CD14-positive monocyte (primary cell): ENCODE data around the gene TFEC. TPM values are rescaled to one million over a fixed set of nuclear protein-coding genes. Genes with fewer than 3 reads are reported as not detected.
A peak's percentile ranks its signal among the peaks of the same experiment; 100 is the strongest.

Experiments used
- DNase-seq, 3 donors: peaks; one replicate each; pipeline ENCODE4 v3.0.0-alpha.2; 2011 to 2022
- H2AFZ ChIP-seq: 2 replicates; pipeline ENCODE4 v1.6.0; 2012; ENCODE audit warnings: mild to moderate bottlenecking, low read depth, low read length, inconsistent platforms; ENCODE audit not compliant: insufficient read depth, poor library complexity, severe bottlenecking
- H3K27ac ChIP-seq, 2 donors: 1 replicate in 1 of 2; 2 replicates in 1 of 2; pipeline ENCODE4 v1.5.1; 2012 to 2013; ENCODE audit warnings: low read length in 2 of 2, control low read depth in 1 of 2, inconsistent platforms in 1 of 2, low read depth in 1 of 2, mild to moderate bottlenecking in 1 of 2
- H3K27me3 ChIP-seq, 2 donors: one replicate each; pipeline versions ENCODE4 v1.6.0 to v1.6.1; 2011 to 2013; ENCODE audit warnings: low read length in 2 of 2; ENCODE audit not compliant: control insufficient read depth in 2 of 2, insufficient read depth in 2 of 2
- H3K36me3 ChIP-seq, 2 donors: replicated peaks in 1 of 2; 1 replicate in 1 of 2; 2 replicates in 1 of 2; pipeline versions ENCODE4 v1.5.1 to v1.6.1; 2012 to 2013; ENCODE audit warnings: low read length in 2 of 2, control low read depth in 1 of 2, inconsistent platforms in 1 of 2, mild to moderate bottlenecking in 1 of 2; ENCODE audit not compliant: insufficient read depth in 2 of 2, control insufficient read depth in 1 of 2
- H3K4me1 ChIP-seq, 2 donors: 1 replicate in 1 of 2; 2 replicates in 1 of 2; pipeline versions ENCODE4 v1.5.1 to v1.6.1; 2012 to 2013; ENCODE audit warnings: low read length in 2 of 2, control low read depth in 1 of 2, inconsistent platforms in 1 of 2, mild to moderate bottlenecking in 1 of 2, moderate library complexity in 1 of 2; ENCODE audit not compliant: insufficient read depth in 2 of 2, control insufficient read depth in 1 of 2
- H3K4me2 ChIP-seq: replicated peaks from 2 replicates; pipeline ENCODE3; 2012; ENCODE audit warnings: low read length, moderate library complexity, mild to moderate bottlenecking; ENCODE audit not compliant: poor library complexity, severe bottlenecking; ENCODE audit errors: extremely low read depth
- H3K4me3 ChIP-seq, 3 experiments: fragments of 200-600 bp in 1 of 3; sonication (generic) in 1 of 3; replicated peaks in 1 of 3; 1 replicate in 2 of 3; 2 replicates in 1 of 3; pipeline ENCODE4 v1.5.1; 2011 to 2013; ENCODE audit warnings: low read length in 3 of 3, mild to moderate bottlenecking in 3 of 3, control low read depth in 2 of 3, low read depth in 2 of 3, inconsistent platforms in 1 of 3, moderate library complexity in 1 of 3
- H3K79me2 ChIP-seq: 2 replicates; pipeline ENCODE4 v1.6.0; 2012; ENCODE audit warnings: mild to moderate bottlenecking, control low read depth, inconsistent platforms, low read length, moderate library complexity; ENCODE audit not compliant: insufficient read depth
- H3K9ac ChIP-seq: 2 replicates; pipeline ENCODE4 v1.6.0; 2017; ENCODE audit warnings: low read length, mild to moderate bottlenecking; ENCODE audit not compliant: insufficient read depth, poor library complexity, severe bottlenecking
- H3K9me3 ChIP-seq, 2 donors: replicated peaks in 1 of 2; 1 replicate in 1 of 2; 2 replicates in 1 of 2; pipeline versions ENCODE4 v1.5.1 to v1.6.1; 2012 to 2013; ENCODE audit warnings: low read length in 2 of 2, control low read depth in 1 of 2; ENCODE audit not compliant: control insufficient read depth in 1 of 2, insufficient read depth in 1 of 2
- H4K20me1 ChIP-seq: 2 replicates; pipeline ENCODE4 v1.6.0; 2012; ENCODE audit warnings: mild to moderate bottlenecking, low read length, control low read depth, moderate library complexity; ENCODE audit not compliant: insufficient read depth
- H3K27ac Mint-ChIP-seq, 7 donors: one replicate each; pipeline ENCODE4 v1.8.0; 2020; ENCODE audit warnings: mild to moderate bottlenecking in 7 of 7, mixed read lengths in 7 of 7, moderate library complexity in 6 of 7, inconsistent platforms in 2 of 7
- H3K27me3 Mint-ChIP-seq, 3 donors: one replicate each; pipeline ENCODE4 v1.8.0; 2021 to 2022; ENCODE audit warnings: low read depth in 3 of 3, mild to moderate bottlenecking in 3 of 3, mixed read lengths in 3 of 3, moderate library complexity in 3 of 3, inconsistent platforms in 1 of 3
- H3K36me3 Mint-ChIP-seq, 2 donors: one replicate each; pipeline ENCODE4 v1.8.0; 2020; ENCODE audit warnings: mixed read lengths in 2 of 2, inconsistent platforms in 1 of 2, mild to moderate bottlenecking in 1 of 2
- H3K4me1 Mint-ChIP-seq: one replicate; pipeline ENCODE4 v1.8.0; 2020; ENCODE audit warnings: mild to moderate bottlenecking, mixed read lengths
- H3K4me3 Mint-ChIP-seq, 2 donors: one replicate each; pipeline ENCODE4 v1.8.0; 2020; ENCODE audit warnings: mild to moderate bottlenecking in 2 of 2, mixed read lengths in 2 of 2, moderate library complexity in 1 of 2
- H3K9me3 Mint-ChIP-seq, 7 donors: one replicate each; pipeline ENCODE4 v1.8.0; 2020 to 2022; ENCODE audit warnings: mixed read lengths in 7 of 7, mild to moderate bottlenecking in 6 of 7, moderate library complexity in 6 of 7, inconsistent platforms in 2 of 7
- intact Hi-C, 2 donors: fragments of 100-400 bp; cut with micrococcal nuclease; formaldehyde crosslinking; loops; one replicate each; pipeline versions ENCODE4 v1.15.0 to v1.15.1; 2023
- polyA plus RNA-seq, 3 donors: library from polyadenylated mRNA; depleted of rRNA in 1 of 3; unstranded in 2 of 3; stranded (reverse) in 1 of 3; fragments of 300-500 nt in 2 of 3; fragments of >200 nt in 1 of 3; fragmentation: Illumina TruSeq in 2 of 3; gene quantifications; 1 replicate in 2 of 3; 2 replicates in 1 of 3; pipeline ENCODE4 v1.2.3, GENCODE V29; 2012 to 2021
- TF ChIP-seq, protein P1 (sequence below): fragments of 200-600 bp; IDR thresholded peaks from one replicate; pipeline ENCODE4 v1.8.0; 2022; ENCODE audit warnings: antibody characterized with exemption, mild to moderate bottlenecking

The TFEC gene
- polyA plus RNA-seq, 3 donors = 13.3 to 55.9 (median 17.4) TPM

DNA sequence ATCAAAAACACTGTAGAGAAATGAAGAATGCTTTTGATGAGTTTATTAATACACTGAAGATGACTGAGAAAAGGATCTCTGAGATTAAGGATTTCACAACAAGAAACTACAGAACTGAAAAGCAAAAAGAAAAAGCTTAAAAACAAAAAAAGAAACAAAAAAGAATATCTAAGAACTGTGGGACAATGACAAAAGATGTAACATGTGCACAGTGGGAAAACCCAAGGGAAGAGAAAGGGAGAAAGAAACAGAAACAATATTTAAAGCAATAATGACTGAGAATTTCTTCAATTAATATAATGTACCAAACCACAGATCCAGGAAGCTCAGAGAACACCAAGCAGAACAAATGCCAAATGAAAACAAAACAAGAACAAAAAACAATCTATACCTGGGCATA, 42.2 kb downstream of the TFEC start:
- H3K27ac Mint-ChIP-seq = peak overlapping the region in 6 of 7 donors; percentile 40 to 89 (median 70)

DNA sequence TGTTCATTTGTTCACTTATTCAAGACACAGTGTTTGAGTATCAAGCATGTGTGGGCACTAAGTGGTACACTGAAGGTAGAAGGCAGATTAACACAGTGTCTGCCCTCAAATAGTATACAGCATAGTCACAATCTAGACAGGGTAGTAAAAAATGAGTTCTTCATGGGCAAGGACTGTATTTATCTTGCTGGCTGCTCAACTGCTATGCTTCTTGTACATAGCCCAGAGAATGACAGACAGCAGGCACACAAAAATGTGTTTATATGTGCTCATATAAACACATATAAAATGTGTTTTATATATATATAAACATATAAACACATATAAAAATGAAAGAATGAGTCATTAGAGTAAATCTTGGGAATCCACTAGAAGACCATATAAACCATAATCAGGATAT, 43.1 kb downstream of the TFEC start:
- H3K9me3 ChIP-seq = no peaks in the 10 kb centered on the region
- H3K4me2 ChIP-seq = no peak overlapping the region
- intact Hi-C loops = no loop called here
- H3K9me3 Mint-ChIP-seq = peaks cover 0 to 2% (median 0%) of the 10 kb centered on the region in 7 donors
- peaks cover under 1 to 5% of the 10 kb centered on the region in 2 donors for H3K36me3 ChIP-seq
- no peak overlapping the region for H3K4me3 Mint-ChIP-seq
- TF ChIP-seq, protein P1, sequence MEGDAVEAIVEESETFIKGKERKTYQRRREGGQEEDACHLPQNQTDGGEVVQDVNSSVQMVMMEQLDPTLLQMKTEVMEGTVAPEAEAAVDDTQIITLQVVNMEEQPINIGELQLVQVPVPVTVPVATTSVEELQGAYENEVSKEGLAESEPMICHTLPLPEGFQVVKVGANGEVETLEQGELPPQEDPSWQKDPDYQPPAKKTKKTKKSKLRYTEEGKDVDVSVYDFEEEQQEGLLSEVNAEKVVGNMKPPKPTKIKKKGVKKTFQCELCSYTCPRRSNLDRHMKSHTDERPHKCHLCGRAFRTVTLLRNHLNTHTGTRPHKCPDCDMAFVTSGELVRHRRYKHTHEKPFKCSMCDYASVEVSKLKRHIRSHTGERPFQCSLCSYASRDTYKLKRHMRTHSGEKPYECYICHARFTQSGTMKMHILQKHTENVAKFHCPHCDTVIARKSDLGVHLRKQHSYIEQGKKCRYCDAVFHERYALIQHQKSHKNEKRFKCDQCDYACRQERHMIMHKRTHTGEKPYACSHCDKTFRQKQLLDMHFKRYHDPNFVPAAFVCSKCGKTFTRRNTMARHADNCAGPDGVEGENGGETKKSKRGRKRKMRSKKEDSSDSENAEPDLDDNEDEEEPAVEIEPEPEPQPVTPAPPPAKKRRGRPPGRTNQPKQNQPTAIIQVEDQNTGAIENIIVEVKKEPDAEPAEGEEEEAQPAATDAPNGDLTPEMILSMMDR = no peak
- peaks cover 79% of the 10 kb centered on the region for H4K20me1 ChIP-seq
- peaks cover 96% of the 10 kb centered on the region for H3K79me2 ChIP-seq
- H3K27ac ChIP-seq = peak overlapping the region in 1 of 2 donors; percentile 42
- H3K27me3 Mint-ChIP-seq = no peaks in the 10 kb centered on the region
- H3K4me1 ChIP-seq = peaks cover 7 to 42% of the 10 kb centered on the region in 2 donors
- peaks cover 68% of the 10 kb centered on the region for H3K4me1 Mint-ChIP-seq
- DNase-seq = no peak
- H3K9ac ChIP-seq = no peak overlapping the region
- peak overlapping the region in 1 of 7 donors; percentile 67 for H3K27ac Mint-ChIP-seq
- H3K36me3 Mint-ChIP-seq = peaks cover 5 to 6% of the 10 kb centered on the region in 2 donors
- H2AFZ ChIP-seq = no peak overlapping the region
- no peak overlapping the region for H3K4me3 ChIP-seq
- H3K27me3 ChIP-seq = no peaks in the 10 kb centered on the region

More for the DNA sequence above, 42.2 kb downstream of the TFEC start:
- Mint-ChIP-seq H3K9me3 (peaks cover 0 to 2% (median 0%) of the 10 kb centered on the region in 7 donors), H3K4me1 (peaks cover 72% of the 10 kb centered on the region), H3K4me3 (no peak overlapping the region), H3K27me3 (no peaks in the 10 kb centered on the region), H3K36me3 (peaks cover 5% of the 10 kb centered on the region in 2 donors)
- Histone ChIP-seq H3K36me3 (peaks cover 0 to under 1% of the 10 kb centered on the region in 2 donors), H3K27me3 (no peaks in the 10 kb centered on the region), H3K27ac (peak overlapping the region in 1 of 2 donors; percentile 42), H3K4me1 (peaks cover 7 to 42% of the 10 kb centered on the region in 2 donors), H3K79me2 (peaks cover 95% of the 10 kb centered on the region), H3K9ac (no peak overlapping the region), H3K9me3 (no peaks in the 10 kb centered on the region), H3K4me2 (peak overlapping the region; percentile 15), H4K20me1 (peaks cover 76% of the 10 kb centered on the region), H2AFZ (no peak overlapping the region), H3K4me3 (no peak overlapping the region)
- intact Hi-C loops = no loop called here
- DNase-seq = no peak
- TF ChIP-seq, protein P1 = no peak
